Neural progenitor cell (in vitro differentiated cells): ENCODE measurements around the gene ITGAL. TPM values are rescaled to one million over a fixed set of nuclear protein-coding genes. Genes with fewer than 3 reads are reported as not detected.
"Not testable (repeated sequence)": the region's sequence is repeated elsewhere in the genome, so short reads cannot be mapped to it uniquely, and the experiment has no call there.

Experiments used
- DNase-seq: peaks from one replicate; pipeline ENCODE4 v3.0.0-alpha.2; 2016; ENCODE audit warnings: low spot score
- H2AFZ ChIP-seq: fragments of 200-600 bp; sonication (generic); replicated peaks from 2 replicates; pipeline ENCODE4 v1.6.1; 2016; ENCODE audit warnings: antibody characterized with exemption
- H3F3A ChIP-seq: fragments of 200-600 bp; sonication (generic); 2 replicates; pipeline ENCODE4 v1.6.1; 2016; ENCODE audit warnings: antibody characterized with exemption, low read depth
- H3K27ac ChIP-seq: fragments of 200-600 bp; sonication (generic); 2 replicates; pipeline ENCODE4 v1.5.1; 2016; ENCODE audit warnings: mild to moderate bottlenecking
- H3K27me3 ChIP-seq: fragments of 200-600 bp; sonication (generic); 2 replicates; pipeline ENCODE4 v1.6.1; 2016; ENCODE audit warnings: mild to moderate bottlenecking, moderate library complexity
- H3K36me3 ChIP-seq: fragments of 200-600 bp; sonication (generic); 2 replicates; pipeline ENCODE4 v1.5.1; 2016
- H3K4me1 ChIP-seq: fragments of 200-600 bp; sonication (generic); 2 replicates; pipeline ENCODE4 v1.6.1; 2016; ENCODE audit warnings: mixed run types
- H3K4me2 ChIP-seq: fragments of 200-600 bp; sonication (generic); 2 replicates; pipeline ENCODE4 v1.6.1; 2016
- H3K4me3 ChIP-seq: fragments of 200-600 bp; sonication (generic); 2 replicates; pipeline ENCODE4 v1.5.1; 2016
- H3K79me2 ChIP-seq: fragments of 200-600 bp; sonication (generic); 2 replicates; pipeline ENCODE4 v1.6.1; 2016; ENCODE audit warnings: low read depth
- H3K9ac ChIP-seq: fragments of 200-600 bp; sonication (generic); 2 replicates; pipeline ENCODE4 v1.6.1; 2016
- H3K9me3 ChIP-seq: fragments of 200-600 bp; sonication (generic); 2 replicates; pipeline ENCODE4 v1.5.1; 2016; ENCODE audit warnings: low read depth
- H4K20me1 ChIP-seq: fragments of 200-600 bp; sonication (generic); 2 replicates; pipeline ENCODE4 v1.6.1; 2016; ENCODE audit warnings: low read depth
- H3K27ac Mint-ChIP-seq: 3 replicates; pipeline ENCODE4 v1.8.0; 2021; ENCODE audit warnings: mixed read lengths
- H3K27me3 Mint-ChIP-seq: 2 replicates; pipeline ENCODE4 v1.8.0; 2022; ENCODE audit warnings: low read depth, mild to moderate bottlenecking, inconsistent platforms, moderate library complexity, mixed read lengths; ENCODE audit not compliant: insufficient read depth
- H3K36me3 Mint-ChIP-seq: 3 replicates; pipeline ENCODE4 v1.8.0; 2021; ENCODE audit warnings: mixed read lengths
- H3K4me1 Mint-ChIP-seq: 3 replicates; pipeline ENCODE4 v1.8.0; 2021; ENCODE audit warnings: mixed read lengths
- H3K4me3 Mint-ChIP-seq: 3 replicates; pipeline ENCODE4 v1.8.0; 2021; ENCODE audit warnings: mild to moderate bottlenecking, moderate library complexity, mixed read lengths
- H3K9me3 Mint-ChIP-seq: 3 replicates; pipeline ENCODE4 v1.8.0; 2020; ENCODE audit warnings: mixed read lengths
- CTCF ChIP-seq: fragments of 200-600 bp; sonication (generic); IDR thresholded peaks from 2 replicates; pipeline ENCODE4 v1.5.1; 2017; ENCODE audit warnings: antibody characterized with exemption, mild to moderate bottlenecking
- EZH2 ChIP-seq: fragments of 200-600 bp; sonication (generic); IDR thresholded peaks from 2 replicates; pipeline ENCODE4 v1.6.1; 2017; ENCODE audit warnings: antibody characterized with exemption, mild to moderate bottlenecking, moderate library complexity
- EZH2phosphoT487 ChIP-seq: fragments of 200-600 bp; sonication (generic); IDR thresholded peaks from 2 replicates; pipeline ENCODE4 v1.6.1; 2017; ENCODE audit warnings: antibody characterized with exemption
- total RNA-seq: library from RNA; depleted of rRNA; stranded (reverse); fragments of >200 nt; gene quantifications from 2 replicates; pipeline ENCODE4 v1.2.3, GENCODE V29; 2015; ENCODE audit warnings: low replicate concordance

The ITGAL gene
- total RNA-seq, 1 donor from 2014 or later = not detected

GRCh38 chr16:30521873-30522641 is 49.5 kb downstream of the ITGAL start:
- H4K20me1 ChIP-seq = peaks cover 8% of the 10 kb centered on the region
- peaks cover 12% of the 10 kb centered on the region for H3K27me3 Mint-ChIP-seq
- no peak overlapping the region for H3K4me3 ChIP-seq
- H3K9me3 Mint-ChIP-seq = no peaks in the 10 kb centered on the region
- no peak for DNase-seq
- no peaks in the 10 kb centered on the region for H3K36me3 ChIP-seq
- H3K4me3 Mint-ChIP-seq = no peak overlapping the region
- H3K4me2 ChIP-seq = no peak overlapping the region
- H3F3A ChIP-seq = peaks cover 14% of the 10 kb centered on the region
- no peak overlapping the region for H3K9ac ChIP-seq
- H3K36me3 Mint-ChIP-seq = peaks cover 2% of the 10 kb centered on the region
- H3K27me3 ChIP-seq = no peaks in the 10 kb centered on the region
- TF ChIP-seq EZH2phosphoT487 (no peak), CTCF (no peak), EZH2 (no peak)
- H3K4me1 Mint-ChIP-seq = peaks cover 5% of the 10 kb centered on the region
- H3K79me2 ChIP-seq = no peaks in the 10 kb centered on the region
- H3K9me3 ChIP-seq = no peaks in the 10 kb centered on the region
- H3K4me1 ChIP-seq = no peaks in the 10 kb centered on the region
- H3K27ac Mint-ChIP-seq = no peak overlapping the region
- H2AFZ ChIP-seq = no peak overlapping the region
- H3K27ac ChIP-seq = no peak overlapping the region

GRCh38 chr16:30522702-30523463 is 50.3 kb downstream of the ITGAL start:
- not testable (repeated sequence) for H3K79me2 ChIP-seq, DNase-seq, H3K4me3 Mint-ChIP-seq, H3K36me3 Mint-ChIP-seq, H3K4me2 ChIP-seq, H3K4me1 ChIP-seq, H3K4me3 ChIP-seq, H3K27me3 ChIP-seq, H3K9ac ChIP-seq, H3K9me3 ChIP-seq, H3K27ac Mint-ChIP-seq, H3K9me3 Mint-ChIP-seq, H4K20me1 ChIP-seq, H3K36me3 ChIP-seq, H2AFZ ChIP-seq, H3K27ac ChIP-seq
- peaks cover 17% of the 10 kb centered on the region for H3K27me3 Mint-ChIP-seq
- H3F3A ChIP-seq = peaks cover 19% of the 10 kb centered on the region
- peaks cover 11% of the 10 kb centered on the region for H3K4me1 Mint-ChIP-seq

GRCh38 chr16:30523768-30524574 is 51.4 kb downstream of the ITGAL start:
- no peak for DNase-seq

More at GRCh38 chr16:30523768-30524574, 51.4 kb downstream of the ITGAL start:
- Histone ChIP-seq H3K4me3 (no peak overlapping the region), H3K9ac (no peak overlapping the region), H3K4me1 (peaks cover 6% of the 10 kb centered on the region), H3K27ac (no peak overlapping the region), H3F3A (peaks cover 27% of the 10 kb centered on the region), H2AFZ (no peak overlapping the region), H3K27me3 (no peaks in the 10 kb centered on the region), H3K36me3 (no peaks in the 10 kb centered on the region), H3K4me2 (no peak overlapping the region), H4K20me1 (peaks cover 8% of the 10 kb centered on the region), H3K79me2 (peaks cover 5% of the 10 kb centered on the region), H3K9me3 (no peaks in the 10 kb centered on the region)
- Mint-ChIP-seq H3K36me3 (peaks cover 2% of the 10 kb centered on the region), H3K27ac (no peak overlapping the region), H3K4me1 (peaks cover 17% of the 10 kb centered on the region), H3K27me3 (peaks cover 16% of the 10 kb centered on the region), H3K9me3 (no peaks in the 10 kb centered on the region), H3K4me3 (peak overlapping the region; percentile 75)
- TF ChIP-seq EZH2phosphoT487 (no peak), CTCF (no peak), EZH2 (no peak)
